Thyroid gland (tissue), 4 donors: ENCODE measurements around the gene ADAMTS9. TPM values are rescaled to one million over a fixed set of nuclear protein-coding genes. Genes with fewer than 3 reads are reported as not detected.
A peak's percentile ranks its signal among the peaks of the same experiment; 100 is the strongest.

ENCODE experiments used
- DNase-seq, 2 donors: peaks; one replicate each; pipeline ENCODE4 v3.0.0-alpha.2; 2019
- H3K27ac ChIP-seq, 3 donors: fragments of 200-600 bp; sonication (generic); 1 replicate in 2 of 3; 2 replicates in 1 of 3; pipeline ENCODE4 v1.5.1; 2016 to 2019; ENCODE audit warnings: mild to moderate bottlenecking in 1 of 3, moderate library complexity in 1 of 3
- H3K27me3 ChIP-seq: fragments of 200-600 bp; sonication (generic); one replicate; pipeline ENCODE4 v1.5.1; 2019
- H3K36me3 ChIP-seq, 2 donors: fragments of 200-600 bp; sonication (generic); one replicate each; pipeline ENCODE4 v1.5.1; 2016 to 2019
- H3K4me1 ChIP-seq, 2 donors: fragments of 200-600 bp; sonication (generic); one replicate each; pipeline ENCODE4 v1.5.1; 2017 to 2019
- H3K4me3 ChIP-seq, 3 donors: fragments of 200-600 bp; sonication (generic); replicated peaks in 1 of 3; 1 replicate in 2 of 3; 2 replicates in 1 of 3; pipeline ENCODE4 v1.5.1; 2016; ENCODE audit warnings: mild to moderate bottlenecking in 1 of 3
- H3K9me3 ChIP-seq: fragments of 200-600 bp; sonication (generic); one replicate; pipeline ENCODE4 v1.5.1; 2017
- CTCF ChIP-seq, 6 experiments: fragments of 200-600 bp in 3 of 6; fragments of 450-650 bp in 3 of 6; sonication (generic) in 3 of 6; IDR thresholded peaks; one replicate each; pipeline ENCODE4 v1.5.1; 2016 to 2019; ENCODE audit warnings: antibody characterized with exemption in 6 of 6, mild to moderate bottlenecking in 2 of 6, inconsistent platforms in 1 of 6, moderate library complexity in 1 of 6
- POLR2A ChIP-seq, 2 donors: fragments of 450-650 bp; IDR thresholded peaks; one replicate each; pipeline ENCODE4 v1.6.1; 2017; ENCODE audit warnings: antibody characterized with exemption in 2 of 2, mild to moderate bottlenecking in 2 of 2, moderate library complexity in 1 of 2
- whole genome bisulfite sequencing, 2 donors: methylation state at CpG; one replicate each; pipeline ENCODE4 v1.1.5; 2017; 5-methylcytosine and 5-hydroxymethylcytosine counted together
- intact Hi-C: fragments of 100-400 bp; cut with DNase I; formaldehyde crosslinking; loops from one replicate; pipeline ENCODE4 v1.15.1; 2023
- total RNA-seq, 4 donors: library from RNA; depleted of rRNA; stranded (reverse); fragments of >200 nt; gene quantifications; one replicate each; pipeline ENCODE4 v1.2.3, GENCODE V29; 2016

The ADAMTS9 gene
- total RNA-seq, 4 donors from 2014 or later = 20.2 to 142 (median 74.9) TPM

GRCh38 chr3:64675687-64676247, 12.0 kb downstream of the ADAMTS9 start:
- peaks cover 0 to 1% of the 10 kb centered on the region in 2 donors for H3K36me3 ChIP-seq
- H3K4me1 ChIP-seq = peaks cover 0 to 15% of the 10 kb centered on the region in 2 donors
- intact Hi-C loops = no loop called here
- H3K27ac ChIP-seq = no peak overlapping the region
- WGBS, 2 donors = 89 to 95% methylated on average over 1 of the region's 1 CpG
- no peak overlapping the region for H3K4me3 ChIP-seq
- no peaks in the 10 kb centered on the region for H3K27me3 ChIP-seq
- no peak for DNase-seq
- TF ChIP-seq POLR2A (IDR thresholded peaks at IDR 0.05) (no peak), CTCF (IDR thresholded peaks at IDR 0.05) (no peak)
- H3K9me3 ChIP-seq = no peaks in the 10 kb centered on the region

- WGBS, 2 donors = 69 to 80% methylated on average over 4 of the region's 4 CpGs
- no peaks in the 10 kb centered on the region for H3K36me3 ChIP-seq
- H3K27me3 ChIP-seq = no peaks in the 10 kb centered on the region
- TF ChIP-seq CTCF (IDR thresholded peaks at IDR 0.05) (no peak), POLR2A (IDR thresholded peaks at IDR 0.05) (no peak)
- no peak overlapping the region for H3K27ac ChIP-seq
- H3K4me3 ChIP-seq = no peak overlapping the region
- intact Hi-C loops = no loop called here
- H3K4me1 ChIP-seq = peaks cover 0 to 15% of the 10 kb centered on the region in 2 donors
- no peaks in the 10 kb centered on the region for H3K9me3 ChIP-seq
- no peak for DNase-seq
These were observed 13.2 kb downstream of the ADAMTS9 start for GRCh38 chr3:64674591-64675076.

GRCh38 chr3:64673159-64673715, 14.6 kb downstream of the ADAMTS9 start:
- H3K27me3 ChIP-seq = no peaks in the 10 kb centered on the region
- H3K27ac ChIP-seq = no peak overlapping the region
- no peak for DNase-seq
- 94% methylated on average over 7 of the region's 7 CpGs for WGBS, 2 donors
- H3K4me3 ChIP-seq = no peak overlapping the region
- H3K9me3 ChIP-seq = no peaks in the 10 kb centered on the region
- no peaks in the 10 kb centered on the region for H3K36me3 ChIP-seq
- peaks cover 0 to 10% of the 10 kb centered on the region in 2 donors for H3K4me1 ChIP-seq
- TF ChIP-seq POLR2A (IDR thresholded peaks at IDR 0.05) (no peak), CTCF (IDR thresholded peaks at IDR 0.05) (no peak)
- intact Hi-C loops = no loop called here

- Histone ChIP-seq H3K4me3 (no peak overlapping the region), H3K27ac (peak overlapping the region in 1 of 3 donors; percentile 8), H3K27me3 (no peaks in the 10 kb centered on the region), H3K36me3 (no peaks in the 10 kb centered on the region), H3K9me3 (no peaks in the 10 kb centered on the region), H3K4me1 (peaks cover 16 to 27% of the 10 kb centered on the region in 2 donors)
- intact Hi-C loops = no loop called here
- TF ChIP-seq POLR2A (IDR thresholded peaks at IDR 0.05) (no peak), CTCF (IDR thresholded peaks at IDR 0.05) (no peak)
- no peak for DNase-seq
- WGBS, 2 donors = 82 to 86% methylated on average over 9 to 10 of the region's 10 CpGs
These were observed 19.0 kb downstream of the ADAMTS9 start for GRCh38 chr3:64668582-64669510.
